ENCODE measurements around the gene PRR15.
"Not testable (repeated sequence)": the region's sequence is repeated elsewhere in the genome, so short reads cannot be mapped to it uniquely, and the experiment has no call there.

Gene PRR15

GRCh38 chr7:29563590-29564495, at the start of gene PRR15:
Gene PRR15 (plus strand): TSS chr7:29563835. CDS start chr7:29566330, 2,495 bp downstream.
- no peak for DNase-seq

- no peak for DNase-seq
Measured at GRCh38 chr7:29516491-29516890, 47.1 kb upstream of the PRR15 start.

GRCh38 chr7:29518616-29519015, 45.0 kb upstream of the PRR15 start:
- no peak for DNase-seq

- no peak for DNase-seq
Measured at GRCh38 chr7:29523728-29524127, 39.9 kb upstream of the PRR15 start.

- DNase-seq: no peak
Measured at GRCh38 chr7:29527505-29528108, 36.0 kb upstream of the PRR15 start.

GRCh38 chr7:29528526-29528925, 35.1 kb upstream of the PRR15 start:
- not testable (repeated sequence) for DNase-seq

GRCh38 chr7:29538389-29538788, 25.2 kb upstream of the PRR15 start:
- no peak for DNase-seq

- DNase-seq: no peak
Measured at GRCh38 chr7:29539471-29539870, 24.2 kb upstream of the PRR15 start.

GRCh38 chr7:29547421-29547820, 16.2 kb upstream of the PRR15 start:
- DNase-seq: no peak

GRCh38 chr7:29548823-29549222, 14.8 kb upstream of the PRR15 start:
- DNase-seq: no peak

GRCh38 chr7:29552392-29552791, 11.2 kb upstream of the PRR15 start:
- no peak for DNase-seq

- no peak for DNase-seq
Measured at GRCh38 chr7:29555061-29555460, 8.6 kb upstream of the PRR15 start.

GRCh38 chr7:29556405-29557195, 7.0 kb upstream of the PRR15 start:
- DNase-seq: no peak

- DNase-seq: peak; percentile 44 to 56
Measured at GRCh38 chr7:29557954-29558353, 5.7 kb upstream of the PRR15 start.

- no peak for DNase-seq
Measured at GRCh38 chr7:29561271-29561670, 2.4 kb upstream of the PRR15 start.

GRCh38 chr7:29562307-29562706, 1.3 kb upstream of the PRR15 start:
- no peak for DNase-seq

GRCh38 chr7:29564496-29565223, 1.0 kb downstream of the PRR15 start:
- peak; percentile 60 to 70 for DNase-seq

GRCh38 chr7:29565224-29565630, 1.6 kb downstream of the PRR15 start:
- DNase-seq: no peak

GRCh38 chr7:29565634-29565981, 2.0 kb downstream of the PRR15 start:
- DNase-seq: no peak

GRCh38 chr7:29565982-29566746, 2.5 kb downstream of the PRR15 start:
- DNase-seq: no peak

GRCh38 chr7:29567174-29567573, 3.5 kb downstream of the PRR15 start:
- DNase-seq: no peak

- peak in 1 of 2 experiments; percentile 33 for DNase-seq
Measured at GRCh38 chr7:29569648-29570047, 6.0 kb downstream of the PRR15 start.
